PFSK-1 (cell line): ENCODE measurements around the gene COL11A2.

ENCODE experiments used
- POLR2AphosphoS5 ChIP-seq: IDR thresholded peaks from 2 replicates; pipeline ENCODE4 v1.6.1; 2012; ENCODE audit warnings: low read depth, mild to moderate bottlenecking, control low read depth, low read length, moderate library complexity
- SIN3A ChIP-seq: IDR thresholded peaks from 2 replicates; pipeline ENCODE4 v1.6.1; 2012; ENCODE audit warnings: mild to moderate bottlenecking, low read length, moderate library complexity, borderline replicate concordance; ENCODE audit not compliant: insufficient read depth

DNA sequence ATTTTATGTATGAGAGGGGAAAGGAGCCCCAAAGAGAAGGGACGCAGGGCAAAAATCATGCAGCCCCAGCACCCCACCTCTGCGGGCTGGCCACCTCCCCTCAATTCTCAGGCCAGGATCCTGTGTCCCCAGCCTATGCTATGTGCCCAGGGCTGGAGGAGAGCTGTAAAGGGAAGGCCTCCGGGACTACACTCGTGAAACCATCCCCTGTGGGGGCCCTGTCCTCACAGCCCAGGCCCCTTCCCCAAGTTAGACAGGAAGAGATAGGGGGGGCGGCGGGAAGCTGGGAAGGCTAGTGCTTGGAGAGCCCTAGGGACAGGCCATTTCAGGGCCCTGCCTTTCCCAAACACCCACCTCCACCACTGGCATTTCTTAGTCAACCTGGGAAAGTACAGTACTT, 1.4 kb upstream of the COL11A2 start:
- TF ChIP-seq POLR2AphosphoS5 (no peak), SIN3A (no peak)
